ENCODE data around the gene CEP43.

Gene CEP43

GRCh38 chr6:166977621-166978525 is 21.3 kb upstream of the CEP43 start:
- peak; percentile 39 for DNase-seq (ENCODE audit: low read depth)
- H3K4me3 ChIP-seq (ENCODE audit: control insufficient read depth, low read depth, low read length), result no peak overlapping the region
- no peak for TF ChIP-seq CTCF (conservative IDR thresholded peaks at IDR 0.05; ENCODE audit: control insufficient read depth, insufficient read depth, low read depth, low read length)

GRCh38 chr6:166980738-166981137 is 18.5 kb upstream of the CEP43 start:
- no peak overlapping the region for H3K4me3 ChIP-seq (ENCODE audit: control insufficient read depth, low read depth, low read length)
- no peak for DNase-seq (ENCODE audit: low read depth)
- no peak for TF ChIP-seq CTCF (conservative IDR thresholded peaks at IDR 0.05; ENCODE audit: control insufficient read depth, insufficient read depth, low read depth, low read length)

GRCh38 chr6:166987448-166987847 is 11.7 kb upstream of the CEP43 start:
- no peak overlapping the region for H3K4me3 ChIP-seq (ENCODE audit: control insufficient read depth, low read depth, low read length)
- DNase-seq (ENCODE audit: low read depth), result no peak
- TF ChIP-seq CTCF (conservative IDR thresholded peaks at IDR 0.05; ENCODE audit: control insufficient read depth, insufficient read depth, low read depth, low read length), result no peak

- DNase-seq (ENCODE audit: low read depth), result no peak
- TF ChIP-seq CTCF (conservative IDR thresholded peaks at IDR 0.05; ENCODE audit: control insufficient read depth, insufficient read depth, low read depth, low read length), result no peak
- no peak overlapping the region for H3K4me3 ChIP-seq (ENCODE audit: control insufficient read depth, low read depth, low read length)
Measured at GRCh38 chr6:166987930-166988329, 11.3 kb upstream of the CEP43 start.

- TF ChIP-seq CTCF (conservative IDR thresholded peaks at IDR 0.05; ENCODE audit: control insufficient read depth, insufficient read depth, low read depth, low read length), result no peak
- H3K4me3 ChIP-seq (ENCODE audit: control insufficient read depth, low read depth, low read length), result no peak overlapping the region
- DNase-seq (ENCODE audit: low read depth), result no peak
Measured at GRCh38 chr6:166988674-166989201, 10.5 kb upstream of the CEP43 start.

GRCh38 chr6:166989427-166990032 is 9.7 kb upstream of the CEP43 start:
- peak; percentile 65 for TF ChIP-seq CTCF (conservative IDR thresholded peaks at IDR 0.05; ENCODE audit: control insufficient read depth, insufficient read depth, low read depth, low read length)
- peak; percentile 59 for DNase-seq (ENCODE audit: low read depth)
- H3K4me3 ChIP-seq (ENCODE audit: control insufficient read depth, low read depth, low read length), result no peak overlapping the region

All from fibroblast of mammary gland (primary cell).